GM21825 (cell line): ENCODE data around the gene TTC34.

ENCODE experiments used
- ATAC-seq: cut with Tn5 transposase; IDR thresholded peaks from one replicate; pipeline ENCODE4 v1.9.1; 2021; ENCODE audit warnings: mild to moderate bottlenecking, moderate library complexity; ENCODE audit not compliant: unreplicated experiment

Gene TTC34

GRCh38 chr1:2643414-2644077 lies 157.9 kb downstream of the TTC34 start:
- ATAC-seq, result no peak

GRCh38 chr1:2642560-2643413 lies 158.7 kb downstream of the TTC34 start:
- peak; percentile 65 for ATAC-seq

- ATAC-seq, result no peak
Measured at GRCh38 chr1:2642131-2642559, 159.3 kb downstream of the TTC34 start.

GRCh38 chr1:2641381-2642130 lies 159.9 kb downstream of the TTC34 start:
- no peak for ATAC-seq

- no peak for ATAC-seq
Measured at GRCh38 chr1:2640626-2641025, 160.9 kb downstream of the TTC34 start.

GRCh38 chr1:2639607-2640521 lies 161.6 kb downstream of the TTC34 start:
- ATAC-seq, result no peak

- no peak for ATAC-seq
Measured at GRCh38 chr1:2639203-2639602, 162.3 kb downstream of the TTC34 start.

GRCh38 chr1:2638466-2639115 lies 162.9 kb downstream of the TTC34 start:
- no peak for ATAC-seq

- ATAC-seq, result no peak
Measured at GRCh38 chr1:2637442-2638145, 163.9 kb downstream of the TTC34 start.

- ATAC-seq, result no peak
Measured at GRCh38 chr1:2636733-2637132, 164.8 kb downstream of the TTC34 start.

- no peak for ATAC-seq
Measured at GRCh38 chr1:2635361-2636010, 166.0 kb downstream of the TTC34 start.

GRCh38 chr1:2633936-2634491 lies 167.5 kb downstream of the TTC34 start:
- no peak for ATAC-seq

- ATAC-seq, result no peak
Measured at GRCh38 chr1:2633366-2633935, 168.0 kb downstream of the TTC34 start.

GRCh38 chr1:2632561-2633361 lies 168.7 kb downstream of the TTC34 start, which contains the start of gene MMEL1:
Gene MMEL1, minus strand, starts transcription at chr1:2633016. Its CDS starts 3,532 bp downstream, at chr1:2629484.
- ATAC-seq, result no peak

GRCh38 chr1:2632051-2632430 lies 169.5 kb downstream of the TTC34 start:
- no peak for ATAC-seq

- ATAC-seq, result no peak
Measured at GRCh38 chr1:2631136-2632050, 170.1 kb downstream of the TTC34 start.
